Activated naive CD4-positive, alpha-beta T cell treated with anti-CD3 and anti-CD28 coated beads, Interleukin-2, amount 50 U/mL, for 72 hours (primary cell): ENCODE results near the gene PLSCR3. TPM values are rescaled to one million over a fixed set of nuclear protein-coding genes. Genes with fewer than 3 reads are reported as not detected.
"Not testable (repeated sequence)": the region's sequence is repeated elsewhere in the genome, so short reads cannot be mapped to it uniquely, and the experiment has no call there.

Experiments
- ATAC-seq, 2 donors: fragments of 150-1000 bp; cut with Tn5 transposase; 2 replicates each; pipeline ENCODE4 v1.10.0; 2021; ENCODE audit warnings: mild to moderate bottlenecking in 2 of 2, moderate library complexity in 2 of 2
- DNase-seq, 2 donors: peaks; one replicate each; pipeline ENCODE4 v3.0.0; 2021 to 2022; ENCODE audit warnings: low spot score in 2 of 2
- H3K27ac Mint-ChIP-seq, 2 donors: one replicate each; pipeline ENCODE4 v1.8.0; 2022; ENCODE audit warnings: mild to moderate bottlenecking in 2 of 2, mixed read lengths in 2 of 2
- H3K36me3 Mint-ChIP-seq, 2 donors: one replicate each; pipeline ENCODE4 v1.8.0; 2022; ENCODE audit warnings: mixed read lengths in 2 of 2
- H3K9me3 Mint-ChIP-seq, 2 donors: one replicate each; pipeline ENCODE4 v1.8.0; 2022; ENCODE audit warnings: mixed read lengths in 2 of 2
- total RNA-seq, 2 donors: library from RNA; stranded (reverse); gene quantifications; one replicate each; pipeline ENCODE4 v1.2.3, GENCODE V29; 2022

The PLSCR3 gene
- total RNA-seq, 2 donors from 2014 or later, result 58.2 to 77.5 TPM

GRCh38 chr17:7374353-7374752 lies 20.0 kb downstream of the PLSCR3 start:
- DNase-seq, result no peak
- Mint-ChIP-seq H3K36me3 (peaks cover 0 to 5% of the 10 kb centered on the region in 2 donors), H3K27ac (no peak overlapping the region), H3K9me3 (peaks cover 0 to 5% of the 10 kb centered on the region in 2 donors)
- no peak for ATAC-seq

- ATAC-seq (no peak), DNase-seq (no peak)
- H3K9me3 Mint-ChIP-seq, result no peaks in the 10 kb centered on the region
- H3K27ac Mint-ChIP-seq, result no peak overlapping the region
- H3K36me3 Mint-ChIP-seq, result no peaks in the 10 kb centered on the region
Observed at GRCh38 chr17:7370853-7371252, 23.5 kb downstream of the PLSCR3 start.

- H3K27ac Mint-ChIP-seq, result no peak overlapping the region
- no peak for ATAC-seq
- no peaks in the 10 kb centered on the region for H3K9me3 Mint-ChIP-seq
- no peak for DNase-seq
- H3K36me3 Mint-ChIP-seq, result no peaks in the 10 kb centered on the region
Observed at GRCh38 chr17:7369825-7370224, 24.5 kb downstream of the PLSCR3 start.

- H3K27ac Mint-ChIP-seq, ATAC-seq, DNase-seq, H3K36me3 Mint-ChIP-seq, H3K9me3 Mint-ChIP-seq: not testable (repeated sequence)
Observed at GRCh38 chr17:7368599-7368994, 25.7 kb downstream of the PLSCR3 start.

GRCh38 chr17:7367918-7368598 lies 26.3 kb downstream of the PLSCR3 start:
- no peak for ATAC-seq
- H3K27ac Mint-ChIP-seq, result no peak overlapping the region
- no peak for DNase-seq
- H3K36me3 Mint-ChIP-seq, result no peaks in the 10 kb centered on the region
- H3K9me3 Mint-ChIP-seq, result no peaks in the 10 kb centered on the region

GRCh38 chr17:7367083-7367482 lies 27.2 kb downstream of the PLSCR3 start:
- H3K27ac Mint-ChIP-seq, result no peak overlapping the region
- no peak for ATAC-seq
- no peaks in the 10 kb centered on the region for H3K9me3 Mint-ChIP-seq
- DNase-seq, result no peak
- H3K36me3 Mint-ChIP-seq, result no peaks in the 10 kb centered on the region

GRCh38 chr17:7365963-7366362 lies 28.4 kb downstream of the PLSCR3 start:
- DNase-seq, H3K9me3 Mint-ChIP-seq: not testable (repeated sequence)

GRCh38 chr17:7363311-7363710 lies 31.0 kb downstream of the PLSCR3 start:
- DNase-seq (no peak), ATAC-seq (no peak)
- Mint-ChIP-seq H3K27ac (no peak overlapping the region), H3K9me3 (no peaks in the 10 kb centered on the region), H3K36me3 (no peaks in the 10 kb centered on the region)

More at GRCh38 chr17:7365963-7366362, 28.4 kb downstream of the PLSCR3 start:
- not testable (repeated sequence) for H3K27ac Mint-ChIP-seq, H3K36me3 Mint-ChIP-seq, ATAC-seq

- no peak overlapping the region for H3K27ac Mint-ChIP-seq
- no peaks in the 10 kb centered on the region for H3K36me3 Mint-ChIP-seq
- no peak for ATAC-seq
Observed at GRCh38 chr17:7361906-7362305, 32.4 kb downstream of the PLSCR3 start.

GRCh38 chr17:7357381-7357780 lies 36.9 kb downstream of the PLSCR3 start:
- H3K36me3 Mint-ChIP-seq, result peaks cover 4 to 7% of the 10 kb centered on the region in 2 donors
- no peaks in the 10 kb centered on the region for H3K9me3 Mint-ChIP-seq
- DNase-seq, result no peak
- no peak for ATAC-seq
- no peak overlapping the region for H3K27ac Mint-ChIP-seq

More at GRCh38 chr17:7361906-7362305, 32.4 kb downstream of the PLSCR3 start:
- H3K9me3 Mint-ChIP-seq, result no peaks in the 10 kb centered on the region
- no peak for DNase-seq

- ATAC-seq (no peak), DNase-seq (no peak)
- Mint-ChIP-seq H3K36me3 (peaks cover 4 to 8% of the 10 kb centered on the region in 2 donors), H3K27ac (no peak overlapping the region), H3K9me3 (no peaks in the 10 kb centered on the region)
Observed at GRCh38 chr17:7356756-7357155, 37.6 kb downstream of the PLSCR3 start.

GRCh38 chr17:7356072-7356549 lies 38.2 kb downstream of the PLSCR3 start:
- ATAC-seq (peak; percentile 50 to 69), DNase-seq (peak; percentile 86 to 93)
- H3K36me3 Mint-ChIP-seq, result peaks cover 4 to 13% of the 10 kb centered on the region in 2 donors
- no peak overlapping the region for H3K27ac Mint-ChIP-seq
- no peaks in the 10 kb centered on the region for H3K9me3 Mint-ChIP-seq

GRCh38 chr17:7355573-7355972 lies 38.8 kb downstream of the PLSCR3 start:
- DNase-seq (no peak), ATAC-seq (no peak)
- H3K36me3 Mint-ChIP-seq, result peaks cover 4 to 19% of the 10 kb centered on the region in 2 donors
- H3K9me3 Mint-ChIP-seq, result no peaks in the 10 kb centered on the region
- H3K27ac Mint-ChIP-seq, result no peak overlapping the region

- Mint-ChIP-seq H3K27ac (peak within 1 kb of the TSS; percentile 14 to 29), H3K36me3 (peaks cover 4 to 24% of the 10 kb centered on the region in 2 donors), H3K9me3 (no peaks in the 10 kb centered on the region)
- DNase-seq (no peak), ATAC-seq (no peak)
Observed at GRCh38 chr17:7355053-7355452, 39.3 kb downstream of the PLSCR3 start, which contains the start of gene TMEM95. TSS of gene TMEM95 (plus strand) at chr17:7355156. CDS start at chr17:7355205, 49 bp downstream.

- Mint-ChIP-seq H3K36me3 (peaks cover 4 to 24% of the 10 kb centered on the region in 2 donors), H3K27ac (peak overlapping the region; percentile 3 to 14), H3K9me3 (no peaks in the 10 kb centered on the region)
- DNase-seq (no peak), ATAC-seq (peak; percentile 3 to 22)
Observed at GRCh38 chr17:7354262-7354843, 40.0 kb downstream of the PLSCR3 start.

GRCh38 chr17:7352910-7353635 lies 41.3 kb downstream of the PLSCR3 start:
- ATAC-seq, result no peak
- Mint-ChIP-seq H3K9me3 (no peaks in the 10 kb centered on the region), H3K27ac (peak overlapping the region; percentile 87 to 96), H3K36me3 (peaks cover 8 to 24% of the 10 kb centered on the region in 2 donors)
- DNase-seq, result no peak

- DNase-seq (no peak), ATAC-seq (no peak)
- no peaks in the 10 kb centered on the region for H3K9me3 Mint-ChIP-seq
- H3K27ac Mint-ChIP-seq, result peak overlapping the region; percentile 87 to 96
- H3K36me3 Mint-ChIP-seq, result peaks cover 11 to 24% of the 10 kb centered on the region in 2 donors
Observed at GRCh38 chr17:7352503-7352889, 41.8 kb downstream of the PLSCR3 start.
